ENCODE results near the gene FMN1.

Gene FMN1

GRCh38 chr15:32829436-32829835, 365.1 kb downstream of the FMN1 start:
- Histone ChIP-seq H3K27me3 (peaks cover 17% of the 10 kb centered on the region), H3K9me3 (no peaks in the 10 kb centered on the region), H3K4me1 (ENCODE audit: control insufficient read depth in 1 of 2, insufficient read depth in 1 of 2, low read depth in 1 of 2, low read length in 1 of 2) (no peaks in the 10 kb centered on the region), H3K36me3 (no peaks in the 10 kb centered on the region), H3K4me3 (ENCODE audit: low read depth in 1 of 2, low read length in 1 of 2) (no peak overlapping the region), H3K27ac (no peak overlapping the region)
- TF ChIP-seq CTCF (IDR thresholded peaks at IDR 0.05): no peak

- H3K27me3 ChIP-seq: peaks cover 17% of the 10 kb centered on the region
- no peaks in the 10 kb centered on the region for H3K9me3 ChIP-seq
- H3K36me3 ChIP-seq: no peaks in the 10 kb centered on the region
- TF ChIP-seq CTCF (IDR thresholded peaks at IDR 0.05): no peak
- no peaks in the 10 kb centered on the region for H3K4me1 ChIP-seq (ENCODE audit: control insufficient read depth in 1 of 2, insufficient read depth in 1 of 2, low read depth in 1 of 2, low read length in 1 of 2)
- H3K4me3 ChIP-seq (ENCODE audit: low read depth in 1 of 2, low read length in 1 of 2): no peak overlapping the region
- H3K27ac ChIP-seq: no peak overlapping the region
These were observed 365.9 kb downstream of the FMN1 start for GRCh38 chr15:32828507-32829186.

GRCh38 chr15:32826685-32827084, 367.8 kb downstream of the FMN1 start:
- Histone ChIP-seq H3K27me3 (peaks cover 20% of the 10 kb centered on the region), H3K36me3 (no peaks in the 10 kb centered on the region), H3K9me3 (no peaks in the 10 kb centered on the region), H3K4me3 (ENCODE audit: low read depth in 1 of 2, low read length in 1 of 2) (no peak overlapping the region), H3K27ac (no peak overlapping the region), H3K4me1 (ENCODE audit: control insufficient read depth in 1 of 2, insufficient read depth in 1 of 2, low read depth in 1 of 2, low read length in 1 of 2) (no peaks in the 10 kb centered on the region)
- TF ChIP-seq CTCF (IDR thresholded peaks at IDR 0.05): no peak

GRCh38 chr15:32825219-32825618, 369.3 kb downstream of the FMN1 start:
- H3K36me3 ChIP-seq: no peaks in the 10 kb centered on the region
- H3K27ac ChIP-seq: no peak overlapping the region
- H3K4me3 ChIP-seq (ENCODE audit: low read depth in 1 of 2, low read length in 1 of 2): no peak overlapping the region
- no peaks in the 10 kb centered on the region for H3K4me1 ChIP-seq (ENCODE audit: control insufficient read depth in 1 of 2, insufficient read depth in 1 of 2, low read depth in 1 of 2, low read length in 1 of 2)
- no peaks in the 10 kb centered on the region for H3K9me3 ChIP-seq
- TF ChIP-seq CTCF (IDR thresholded peaks at IDR 0.05): no peak
- peaks cover 18% of the 10 kb centered on the region for H3K27me3 ChIP-seq

- no peak overlapping the region for H3K4me3 ChIP-seq (ENCODE audit: low read depth in 1 of 2, low read length in 1 of 2)
- TF ChIP-seq CTCF (IDR thresholded peaks at IDR 0.05): no peak
- H3K27me3 ChIP-seq: peaks cover 19% of the 10 kb centered on the region
- no peaks in the 10 kb centered on the region for H3K4me1 ChIP-seq (ENCODE audit: control insufficient read depth in 1 of 2, insufficient read depth in 1 of 2, low read depth in 1 of 2, low read length in 1 of 2)
- no peaks in the 10 kb centered on the region for H3K9me3 ChIP-seq
- H3K27ac ChIP-seq: no peak overlapping the region
- H3K36me3 ChIP-seq: no peaks in the 10 kb centered on the region
These were observed 369.7 kb downstream of the FMN1 start for GRCh38 chr15:32824777-32825176.
